ENCODE data around the gene SMIM32.

The SMIM32 gene

GRCh38 chr5:136209346-136209910 lies 16.5 kb upstream of the SMIM32 start:
- in situ Hi-C loops (cut with MboI; ENCODE audit: low sequenced_read_pairs) = loop anchor here (25.0 kb wide), 1 partner anchor 322 kb away; the partner anchor contains the start of gene IL9

DNA sequence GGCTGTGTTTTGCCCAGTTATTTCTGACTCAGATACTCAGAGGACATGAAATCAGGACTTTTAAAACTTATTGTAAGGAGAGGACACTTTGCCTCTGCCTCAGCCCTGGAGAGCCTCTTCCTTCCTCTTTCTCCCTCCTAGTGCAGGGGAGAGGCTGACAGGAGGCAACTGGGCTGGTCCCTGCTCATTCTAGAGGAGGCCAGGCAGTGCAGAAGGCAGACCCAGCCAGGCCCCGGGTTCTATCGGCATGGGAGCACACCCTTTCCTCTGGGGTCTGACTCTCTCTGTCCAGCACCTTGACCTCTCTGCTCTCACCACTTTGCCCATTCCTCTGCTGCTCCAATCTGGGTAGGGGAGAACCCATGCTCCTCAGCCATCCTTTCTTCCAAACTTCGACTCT lies 16.0 kb upstream of the SMIM32 start:
- in situ Hi-C loops (cut with MboI; ENCODE audit: low sequenced_read_pairs) = loop anchor here (25.0 kb wide), 1 partner anchor 322 kb away; the partner anchor contains the start of gene IL9

GRCh38 chr5:136207631-136208030 lies 14.7 kb upstream of the SMIM32 start:
- in situ Hi-C loops (cut with MboI; ENCODE audit: low sequenced_read_pairs) = loop anchor here (25.0 kb wide), 1 partner anchor 320 kb away; the partner anchor contains the start of gene IL9

DNA sequence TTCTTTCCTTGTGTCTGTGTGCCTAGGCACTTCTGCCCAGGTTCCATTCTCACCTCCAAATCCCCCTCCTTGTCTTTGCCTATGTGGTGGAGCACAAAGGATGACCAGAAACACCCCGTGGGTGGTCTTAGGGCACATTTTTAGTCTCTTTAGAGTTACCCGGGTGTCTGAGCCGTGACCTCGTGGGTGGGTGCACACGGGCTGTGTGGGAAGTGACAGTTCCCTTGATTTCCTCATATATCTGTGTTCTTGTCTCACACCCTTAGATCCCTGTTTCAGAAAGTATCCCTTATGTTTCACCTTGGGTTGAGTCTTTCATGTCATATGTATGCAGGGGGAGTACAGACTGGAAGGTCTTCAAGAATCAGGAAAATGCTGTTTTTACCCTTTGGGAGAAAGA lies 13.4 kb upstream of the SMIM32 start:
- in situ Hi-C loops (cut with MboI; ENCODE audit: low sequenced_read_pairs) = loop anchor here (25.0 kb wide), 1 partner anchor 319 kb away; the partner anchor contains the start of gene IL9

DNA sequence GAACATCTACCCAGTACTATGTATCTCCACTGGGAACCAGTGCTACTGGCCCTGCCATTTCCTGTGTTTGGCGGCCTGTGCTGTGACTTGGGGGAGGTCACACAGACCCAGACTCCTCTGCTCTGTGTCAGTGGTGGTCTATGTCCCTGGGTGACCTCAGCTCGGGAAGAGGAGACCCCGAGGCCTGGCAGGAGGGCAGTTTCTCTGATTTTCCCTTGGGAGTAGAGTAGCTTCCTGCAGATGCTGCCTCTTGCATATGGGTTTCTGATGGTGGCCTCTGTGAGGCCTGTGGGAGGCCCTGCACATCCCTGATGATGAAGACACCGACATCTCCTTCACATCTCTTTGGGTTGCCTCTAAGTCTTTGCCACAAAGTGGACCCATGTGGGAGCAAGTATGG lies 13.0 kb upstream of the SMIM32 start:
- in situ Hi-C loops (cut with MboI; ENCODE audit: low sequenced_read_pairs) = loop anchor here (25.0 kb wide), 1 partner anchor 319 kb away; the partner anchor contains the start of gene IL9

GRCh38 chr5:136205061-136205702 lies 12.2 kb upstream of the SMIM32 start:
- in situ Hi-C loops (cut with MboI; ENCODE audit: low sequenced_read_pairs) = loop anchor here (25.0 kb wide), 1 partner anchor 318 kb away; the partner anchor contains the start of gene IL9

DNA sequence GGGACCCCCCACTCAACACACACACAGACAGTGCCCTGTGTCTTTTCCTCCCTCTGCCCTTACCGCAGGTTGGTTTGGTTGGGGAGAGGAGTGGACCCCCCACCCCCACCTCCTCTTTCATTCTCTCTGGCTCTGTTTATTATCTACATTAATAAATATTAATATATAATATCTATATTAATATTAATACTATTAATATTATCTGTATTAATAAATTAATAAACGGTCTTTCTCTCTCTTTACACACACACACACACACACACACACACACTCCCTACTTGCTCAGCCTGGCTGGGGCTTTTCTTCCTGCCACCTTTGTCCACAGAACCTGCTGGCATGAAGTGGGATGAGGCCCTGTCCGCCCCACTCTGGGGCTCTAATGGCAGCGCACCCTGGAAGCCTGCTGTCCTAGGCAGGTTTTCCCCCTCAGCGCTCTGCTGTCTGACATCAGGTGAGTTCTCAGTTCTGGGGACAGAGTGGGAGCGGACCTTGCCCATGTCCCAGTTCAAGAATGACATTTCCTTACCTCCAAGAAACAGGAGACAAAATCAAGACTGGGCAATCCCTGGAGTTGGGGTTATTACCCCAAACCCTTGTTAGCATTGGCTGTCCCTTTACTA lies 10.5 kb upstream of the SMIM32 start:
- in situ Hi-C loops (cut with MboI; ENCODE audit: low sequenced_read_pairs) = loop anchor here (25.0 kb wide), 1 partner anchor 316 kb away; the partner anchor contains the start of gene IL9

DNA sequence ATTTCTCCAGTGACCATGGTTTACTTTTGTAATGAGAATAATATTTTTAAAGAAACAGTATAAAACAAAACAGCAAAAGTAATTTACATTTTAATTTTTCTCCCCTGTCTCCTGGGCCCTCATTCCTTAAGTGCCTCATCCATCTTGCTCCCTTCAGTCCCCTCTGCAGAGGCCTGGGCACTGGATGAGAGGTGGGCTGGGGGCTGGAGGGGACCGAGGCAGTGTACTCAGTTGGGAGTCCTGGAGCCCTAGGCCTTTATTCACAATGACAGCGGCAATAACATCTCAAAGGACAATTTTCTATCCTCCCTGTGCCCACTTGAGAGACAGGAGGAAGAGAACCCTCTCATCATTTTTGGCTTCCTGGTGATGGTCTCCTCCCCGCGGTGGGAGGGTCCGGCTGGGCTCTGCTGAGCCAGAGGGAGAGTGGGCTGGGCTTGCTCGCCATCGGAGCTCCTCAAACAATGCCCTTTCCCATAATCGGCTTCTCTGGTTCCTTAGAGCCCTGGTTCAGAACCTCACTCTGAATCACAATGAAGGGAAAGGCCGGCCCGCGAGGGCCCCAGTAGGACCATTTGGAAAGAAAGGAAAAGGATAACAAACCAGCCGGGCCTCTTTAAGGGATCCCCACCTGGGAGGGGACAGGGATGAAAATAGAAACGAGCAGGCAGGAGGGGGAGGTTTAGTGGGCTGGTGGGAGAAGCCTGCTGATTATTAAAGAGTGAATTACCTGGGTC lies 9.7 kb upstream of the SMIM32 start:
- in situ Hi-C loops (cut with MboI; ENCODE audit: low sequenced_read_pairs) = loop anchor here (25.0 kb wide), 1 partner anchor 315 kb away; the partner anchor contains the start of gene IL9

DNA sequence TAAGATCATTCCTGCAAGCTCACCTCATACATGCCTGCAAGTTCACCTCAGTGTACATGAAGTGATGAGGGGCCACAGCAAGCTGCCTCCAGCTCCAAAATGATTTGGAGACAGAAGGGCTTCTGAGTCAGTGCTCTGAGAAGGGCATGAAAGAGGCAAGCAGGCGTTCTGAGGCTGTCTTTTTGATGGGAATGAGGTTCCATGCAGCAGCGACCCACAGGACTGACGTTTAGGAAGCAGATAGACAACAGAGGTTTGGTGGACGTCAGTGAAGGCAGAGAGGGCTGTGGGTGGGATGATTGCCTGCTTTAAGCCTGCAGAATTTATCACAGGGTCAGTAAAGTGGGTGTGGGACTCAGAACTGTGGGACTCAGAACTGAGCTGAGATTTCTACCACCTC lies 8.9 kb upstream of the SMIM32 start:
- in situ Hi-C loops (cut with MboI; ENCODE audit: low sequenced_read_pairs) = loop anchor here (25.0 kb wide), 1 partner anchor 315 kb away; the partner anchor contains the start of gene IL9

- in situ Hi-C loops (cut with MboI; ENCODE audit: low sequenced_read_pairs) = loop anchor here (25.0 kb wide), 1 partner anchor 313 kb away; the partner anchor contains the start of gene IL9
These were observed 7.8 kb upstream of the SMIM32 start for GRCh38 chr5:136200761-136201160.

DNA sequence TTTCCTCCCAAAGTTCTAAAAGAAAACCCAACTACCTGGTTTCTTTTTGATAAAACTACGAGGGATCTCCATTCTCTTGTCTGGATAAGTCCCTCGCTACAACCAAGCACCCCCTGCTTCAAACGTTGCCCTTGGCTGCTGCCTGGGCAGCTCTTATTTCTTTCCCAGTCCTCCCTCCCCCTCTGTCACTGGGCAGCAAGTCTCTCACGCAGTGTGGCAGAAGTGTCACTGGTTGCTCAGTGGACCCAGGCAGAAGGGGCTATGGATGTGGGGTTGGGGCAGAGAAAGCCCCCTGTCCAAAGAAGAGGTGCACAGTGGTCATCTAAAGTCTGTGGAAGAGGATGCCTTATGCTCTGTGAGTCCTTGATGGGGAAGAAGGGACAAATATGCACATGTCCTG lies 7.2 kb upstream of the SMIM32 start:
- in situ Hi-C loops (cut with MboI; ENCODE audit: low sequenced_read_pairs) = loop anchor here (25.0 kb wide), 1 partner anchor 313 kb away; the partner anchor contains the start of gene IL9

DNA sequence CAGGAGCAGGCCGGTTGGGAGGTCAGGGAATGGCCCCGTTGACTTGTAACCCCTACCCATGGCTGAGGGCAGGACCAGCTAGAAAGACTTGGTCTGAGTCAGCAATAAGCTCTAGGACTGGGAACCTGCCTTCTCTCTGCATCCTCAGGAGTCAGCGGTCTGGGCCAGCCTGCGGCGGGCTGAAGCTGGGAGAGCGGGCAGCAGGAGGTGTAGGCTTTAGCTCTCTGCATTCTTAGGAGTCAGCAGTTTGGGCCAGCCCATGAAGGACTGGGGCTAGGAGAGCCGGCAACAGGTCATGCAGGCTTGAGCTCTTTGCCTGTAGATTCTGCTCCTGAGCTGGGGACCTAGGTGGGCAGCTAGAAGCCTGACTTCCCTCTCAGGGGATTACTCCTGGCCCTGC lies 6.4 kb upstream of the SMIM32 start:
- in situ Hi-C loops (cut with MboI; ENCODE audit: low sequenced_read_pairs) = no loop called here

- in situ Hi-C loops (cut with MboI; ENCODE audit: low sequenced_read_pairs) = no loop called here
These were observed 5.5 kb upstream of the SMIM32 start for GRCh38 chr5:136198453-136198852.

DNA sequence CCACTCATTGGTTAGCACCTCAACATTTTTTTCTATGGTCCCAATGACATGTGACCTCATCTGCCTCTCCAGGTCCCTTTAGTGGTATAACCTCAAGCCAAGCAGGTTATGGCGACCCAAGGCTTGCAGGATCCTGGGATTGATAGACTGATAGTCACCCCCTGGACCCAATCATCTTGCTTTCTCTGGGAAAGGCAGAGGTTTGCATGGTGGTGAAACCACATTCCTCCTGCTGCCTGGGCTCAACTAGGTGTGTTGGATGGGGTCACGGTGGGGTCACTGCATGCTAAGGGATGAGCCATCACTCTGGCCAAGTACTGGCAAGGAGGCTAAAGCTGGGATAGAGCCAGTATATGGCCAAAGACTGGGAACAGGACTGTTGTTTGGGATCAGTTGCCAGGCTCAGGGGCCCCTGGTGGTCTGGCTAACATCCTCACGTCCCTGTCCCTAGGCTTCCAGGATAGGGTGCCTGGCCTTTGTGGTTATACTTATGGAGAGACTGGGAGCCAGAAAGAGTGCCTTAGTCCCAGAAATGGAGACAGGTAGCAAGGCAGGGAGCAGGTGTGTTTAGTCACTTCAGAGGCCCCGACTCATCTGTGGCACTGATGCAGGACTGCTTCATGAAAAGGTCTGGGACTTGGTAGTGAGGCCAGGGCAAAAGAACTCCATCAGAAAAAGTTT lies 4.6 kb upstream of the SMIM32 start:
- in situ Hi-C loops (cut with MboI; ENCODE audit: low sequenced_read_pairs) = no loop called here

- in situ Hi-C loops (cut with MboI; ENCODE audit: low sequenced_read_pairs) = no loop called here
These were observed 3.2 kb upstream of the SMIM32 start for GRCh38 chr5:136195971-136196820.

GRCh38 chr5:136194576-136194975 lies 1.6 kb upstream of the SMIM32 start:
- in situ Hi-C loops (cut with MboI; ENCODE audit: low sequenced_read_pairs) = no loop called here

DNA sequence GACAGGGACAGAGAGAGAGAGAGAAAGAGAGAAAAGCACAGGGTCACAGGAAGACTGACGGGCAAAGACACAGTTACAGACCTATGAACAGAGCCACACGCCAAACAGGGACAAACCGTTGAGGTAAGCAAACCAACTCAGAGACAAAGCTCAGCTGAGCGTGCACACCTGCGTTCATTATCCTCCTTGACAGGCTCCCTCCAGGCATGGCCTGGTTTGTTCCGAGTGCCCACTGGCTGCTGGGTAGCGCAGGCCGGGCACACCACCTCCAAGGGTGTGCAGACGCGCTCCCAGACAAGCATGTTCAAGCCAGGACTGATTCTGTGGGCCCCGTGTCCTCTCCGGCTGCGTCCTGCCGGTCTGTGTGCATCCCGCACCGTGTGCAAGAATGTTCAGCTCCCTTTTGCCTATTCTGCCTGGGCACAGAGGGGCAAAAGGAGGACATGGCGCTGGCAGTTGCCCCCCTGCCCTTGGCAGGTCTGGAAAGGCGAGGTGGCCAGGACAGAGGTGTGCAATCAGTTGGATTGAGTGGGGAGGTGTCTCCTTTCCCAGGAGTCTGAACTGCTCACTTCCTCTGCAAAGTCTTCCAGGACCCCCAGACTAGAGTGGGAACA lies 467 bp upstream of the SMIM32 start:
- in situ Hi-C loops (cut with MboI; ENCODE audit: low sequenced_read_pairs) = no loop called here

DNA sequence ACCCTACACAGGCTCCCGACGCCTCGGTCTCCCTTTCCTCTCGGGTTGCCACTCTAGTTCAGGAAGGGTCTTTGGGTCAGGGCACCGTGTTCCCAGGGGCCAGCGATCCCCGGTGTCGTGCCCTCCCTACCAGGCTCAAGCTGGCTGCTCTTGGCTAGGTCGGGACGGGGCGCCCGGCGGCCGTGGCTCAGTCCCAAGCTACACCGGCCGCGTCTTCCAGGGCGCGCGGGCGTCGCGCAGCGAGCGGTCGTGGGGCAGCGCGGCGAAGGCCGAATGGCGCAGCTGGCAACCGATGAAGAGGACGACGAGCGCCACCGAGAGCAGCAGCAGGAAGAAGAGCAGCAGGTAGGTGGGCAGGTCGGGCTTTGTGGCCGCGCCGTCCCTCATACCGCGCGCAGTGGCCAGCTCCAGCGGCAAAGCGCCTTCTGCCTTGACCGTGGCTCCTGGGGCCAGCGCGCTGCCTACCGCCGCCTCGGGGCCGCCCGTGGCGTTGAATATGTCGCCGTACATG lies 892 bp downstream of the SMIM32 start:
- in situ Hi-C loops (cut with MboI; ENCODE audit: low sequenced_read_pairs) = no loop called here
